Gastroesophageal sphincter (tissue), 4 donors: ENCODE data around the gene SPSB4. TPM values are rescaled to one million over a fixed set of nuclear protein-coding genes. Genes with fewer than 3 reads are reported as not detected.
"Not testable (repeated sequence)": the region's sequence is repeated elsewhere in the genome, so short reads cannot be mapped to it uniquely, and the experiment has no call there.

Experiments used
- ATAC-seq: fragments of 150-250 bp; one replicate; pipeline ENCODE4 v1.9.1; 2016; ENCODE audit warnings: mild to moderate bottlenecking, moderate library complexity
- H3K27ac ChIP-seq, 4 donors: fragments of 200-600 bp; sonication (generic) in 3 of 4; 1 replicate in 3 of 4; 2 replicates in 1 of 4; pipeline ENCODE4 v1.5.1; 2016 to 2019
- H3K27me3 ChIP-seq: fragments of 200-600 bp; sonication (generic); one replicate; pipeline ENCODE4 v1.5.1; 2019
- H3K36me3 ChIP-seq, 2 donors: fragments of 200-600 bp; sonication (generic); one replicate each; pipeline ENCODE4 v1.5.1; 2019; ENCODE audit warnings: control low read depth in 1 of 2
- H3K4me1 ChIP-seq, 3 donors: fragments of 200-600 bp; sonication (generic); 1 replicate in 2 of 3; 2 replicates in 1 of 3; pipeline ENCODE4 v1.5.1; 2016 to 2019; ENCODE audit warnings: control low read depth in 2 of 3
- H3K4me3 ChIP-seq, 2 donors: fragments of 200-600 bp; sonication (generic); one replicate each; pipeline ENCODE4 v1.5.1; 2019; ENCODE audit warnings: mild to moderate bottlenecking in 1 of 2, moderate library complexity in 1 of 2
- H3K9me3 ChIP-seq, 3 donors: fragments of 200-600 bp; sonication (generic); one replicate each; pipeline ENCODE4 v1.5.1; 2017 to 2019; ENCODE audit warnings: control low read depth in 2 of 3
- EP300 ChIP-seq: sonication (generic); formaldehyde crosslinking; IDR thresholded peaks from one replicate; pipeline ENCODE4 v1.6.1; 2017; ENCODE audit warnings: antibody characterized with exemption, mild to moderate bottlenecking
- POLR2A ChIP-seq, 2 donors: fragments of 450-650 bp; IDR thresholded peaks; one replicate each; pipeline ENCODE4 v1.6.1; 2017; ENCODE audit warnings: antibody characterized with exemption in 2 of 2, mild to moderate bottlenecking in 2 of 2, moderate library complexity in 1 of 2
- POLR2AphosphoS5 ChIP-seq: sonication (generic); formaldehyde crosslinking; IDR thresholded peaks from one replicate; pipeline ENCODE4 v1.6.1; 2017; ENCODE audit warnings: antibody characterized with exemption
- WGBS, 2 donors: methylation state at CpG; one replicate each; pipeline ENCODE4 v1.1.5; 2018; ENCODE audit warnings: low coverage in 1 of 2; 5-methylcytosine and 5-hydroxymethylcytosine counted together
- total RNA-seq, 4 donors: library from RNA; depleted of rRNA; stranded (reverse); fragments of >200 nt; gene quantifications; one replicate each; pipeline ENCODE4 v1.1.0, GENCODE V29; 2016
- TF ChIP-seq, protein P1 (sequence below), 4 experiments: fragments of 200-600 bp in 2 of 4; fragments of 450-650 bp in 2 of 4; sonication (generic) in 1 of 4; IDR thresholded peaks; one replicate each; pipeline ENCODE4 v1.5.1; 2017 to 2019; ENCODE audit warnings: antibody characterized with exemption in 4 of 4, mild to moderate bottlenecking in 2 of 4, moderate library complexity in 2 of 4

SPSB4 gene
- total RNA-seq, 4 donors from 2014 or later = 0.22 to 3.4 (median 1.2) TPM

DNA sequence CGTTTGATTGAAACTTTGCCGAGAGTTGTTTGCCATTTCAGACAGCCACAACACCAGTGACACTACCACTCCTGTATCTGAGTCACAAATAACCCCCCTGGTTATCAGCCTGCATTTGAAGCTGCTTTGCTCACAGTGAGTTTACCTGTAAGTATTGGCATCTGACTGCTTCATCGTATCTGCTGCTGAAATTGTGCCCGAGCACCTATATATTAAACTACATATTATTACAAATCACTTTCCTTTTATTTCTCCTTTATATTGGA lies 39.2 kb upstream of the SPSB4 start:
- H3K27me3 ChIP-seq = peaks cover 4% of the 10 kb centered on the region
- H3K4me1 ChIP-seq = peaks cover 0 to 8% (median 3%) of the 10 kb centered on the region in 3 donors
- no peak for ATAC-seq
- no peak overlapping the region for H3K27ac ChIP-seq
- 35 to 48% methylated on average over 4 of the region's 4 CpGs for WGBS, 2 donors
- H3K4me3 ChIP-seq = no peak overlapping the region
- H3K36me3 ChIP-seq = no peaks in the 10 kb centered on the region
- TF ChIP-seq, protein P1, sequence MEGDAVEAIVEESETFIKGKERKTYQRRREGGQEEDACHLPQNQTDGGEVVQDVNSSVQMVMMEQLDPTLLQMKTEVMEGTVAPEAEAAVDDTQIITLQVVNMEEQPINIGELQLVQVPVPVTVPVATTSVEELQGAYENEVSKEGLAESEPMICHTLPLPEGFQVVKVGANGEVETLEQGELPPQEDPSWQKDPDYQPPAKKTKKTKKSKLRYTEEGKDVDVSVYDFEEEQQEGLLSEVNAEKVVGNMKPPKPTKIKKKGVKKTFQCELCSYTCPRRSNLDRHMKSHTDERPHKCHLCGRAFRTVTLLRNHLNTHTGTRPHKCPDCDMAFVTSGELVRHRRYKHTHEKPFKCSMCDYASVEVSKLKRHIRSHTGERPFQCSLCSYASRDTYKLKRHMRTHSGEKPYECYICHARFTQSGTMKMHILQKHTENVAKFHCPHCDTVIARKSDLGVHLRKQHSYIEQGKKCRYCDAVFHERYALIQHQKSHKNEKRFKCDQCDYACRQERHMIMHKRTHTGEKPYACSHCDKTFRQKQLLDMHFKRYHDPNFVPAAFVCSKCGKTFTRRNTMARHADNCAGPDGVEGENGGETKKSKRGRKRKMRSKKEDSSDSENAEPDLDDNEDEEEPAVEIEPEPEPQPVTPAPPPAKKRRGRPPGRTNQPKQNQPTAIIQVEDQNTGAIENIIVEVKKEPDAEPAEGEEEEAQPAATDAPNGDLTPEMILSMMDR (IDR thresholded peaks at IDR 0.05) = no peak
- TF ChIP-seq POLR2AphosphoS5 (no peak), POLR2A (IDR thresholded peaks at IDR 0.05) (no peak), EP300 (no peak)
- no peaks in the 10 kb centered on the region for H3K9me3 ChIP-seq

DNA sequence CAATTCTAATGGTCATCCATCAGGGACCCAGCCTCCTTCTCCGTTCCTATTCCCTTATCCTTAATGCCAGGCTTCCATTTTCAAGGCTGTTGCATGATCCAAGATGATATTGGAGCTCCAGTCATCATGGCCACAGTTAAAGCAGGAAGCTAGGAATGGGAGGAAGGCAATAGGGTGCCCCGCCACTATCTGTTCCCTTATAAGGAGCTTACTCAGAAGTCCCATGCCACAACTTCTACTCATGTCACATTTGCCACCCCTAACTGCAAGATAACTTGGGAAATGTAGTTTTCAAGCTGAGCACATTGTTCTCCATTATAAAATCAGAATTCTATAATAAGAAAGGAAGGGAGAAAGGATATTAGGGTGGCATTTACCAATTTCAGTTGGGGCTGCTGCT lies 38.6 kb upstream of the SPSB4 start:
- H3K27ac ChIP-seq = peak overlapping the region in 1 of 4 donors; percentile 3
- TF ChIP-seq POLR2AphosphoS5 = no peak
- no peak for TF ChIP-seq POLR2A (IDR thresholded peaks at IDR 0.05)
- TF ChIP-seq, protein P1 (IDR thresholded peaks at IDR 0.05) = no peak
- no peak for TF ChIP-seq EP300
- WGBS, 2 donors = 92 to 100% methylated on average over 1 of the region's 2 CpGs
- no peaks in the 10 kb centered on the region for H3K9me3 ChIP-seq
- H3K4me1 ChIP-seq = peaks cover 0 to 8% (median 3%) of the 10 kb centered on the region in 3 donors
- ATAC-seq = no peak
- no peak overlapping the region for H3K4me3 ChIP-seq
- H3K36me3 ChIP-seq = no peaks in the 10 kb centered on the region
- peaks cover 4% of the 10 kb centered on the region for H3K27me3 ChIP-seq

DNA sequence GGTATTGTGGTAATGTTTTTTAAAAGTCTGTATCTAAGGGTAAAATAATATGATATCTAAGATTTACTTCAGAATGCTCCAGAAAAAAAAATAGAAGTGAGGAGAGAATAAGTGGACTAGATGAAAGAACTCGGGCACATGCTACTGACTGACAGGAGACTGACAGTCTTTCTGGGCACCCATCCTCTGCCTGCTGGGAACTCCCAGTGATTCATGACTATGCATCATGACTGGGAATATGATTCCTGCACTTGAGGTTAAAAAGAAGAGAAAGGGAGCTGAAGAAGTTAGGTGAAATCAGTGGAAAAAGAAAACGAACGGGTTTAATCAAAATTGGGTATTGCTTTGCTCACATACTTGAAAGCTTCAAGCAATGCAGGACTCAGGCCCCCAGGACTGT lies 35.7 kb upstream of the SPSB4 start:
- H3K36me3 ChIP-seq = no peaks in the 10 kb centered on the region
- TF ChIP-seq EP300 = no peak
- TF ChIP-seq, protein P1 (IDR thresholded peaks at IDR 0.05) = no peak
- TF ChIP-seq POLR2A (IDR thresholded peaks at IDR 0.05) = no peak
- no peak for TF ChIP-seq POLR2AphosphoS5
- 83 to 91% methylated on average over 3 of the region's 3 CpGs for WGBS, 2 donors
- H3K4me3 ChIP-seq = no peak overlapping the region
- H3K9me3 ChIP-seq = no peaks in the 10 kb centered on the region
- no peak overlapping the region for H3K27ac ChIP-seq
- peaks cover 2% of the 10 kb centered on the region for H3K27me3 ChIP-seq
- no peak for ATAC-seq
- H3K4me1 ChIP-seq = peaks cover 0 to 8% (median 3%) of the 10 kb centered on the region in 3 donors

DNA sequence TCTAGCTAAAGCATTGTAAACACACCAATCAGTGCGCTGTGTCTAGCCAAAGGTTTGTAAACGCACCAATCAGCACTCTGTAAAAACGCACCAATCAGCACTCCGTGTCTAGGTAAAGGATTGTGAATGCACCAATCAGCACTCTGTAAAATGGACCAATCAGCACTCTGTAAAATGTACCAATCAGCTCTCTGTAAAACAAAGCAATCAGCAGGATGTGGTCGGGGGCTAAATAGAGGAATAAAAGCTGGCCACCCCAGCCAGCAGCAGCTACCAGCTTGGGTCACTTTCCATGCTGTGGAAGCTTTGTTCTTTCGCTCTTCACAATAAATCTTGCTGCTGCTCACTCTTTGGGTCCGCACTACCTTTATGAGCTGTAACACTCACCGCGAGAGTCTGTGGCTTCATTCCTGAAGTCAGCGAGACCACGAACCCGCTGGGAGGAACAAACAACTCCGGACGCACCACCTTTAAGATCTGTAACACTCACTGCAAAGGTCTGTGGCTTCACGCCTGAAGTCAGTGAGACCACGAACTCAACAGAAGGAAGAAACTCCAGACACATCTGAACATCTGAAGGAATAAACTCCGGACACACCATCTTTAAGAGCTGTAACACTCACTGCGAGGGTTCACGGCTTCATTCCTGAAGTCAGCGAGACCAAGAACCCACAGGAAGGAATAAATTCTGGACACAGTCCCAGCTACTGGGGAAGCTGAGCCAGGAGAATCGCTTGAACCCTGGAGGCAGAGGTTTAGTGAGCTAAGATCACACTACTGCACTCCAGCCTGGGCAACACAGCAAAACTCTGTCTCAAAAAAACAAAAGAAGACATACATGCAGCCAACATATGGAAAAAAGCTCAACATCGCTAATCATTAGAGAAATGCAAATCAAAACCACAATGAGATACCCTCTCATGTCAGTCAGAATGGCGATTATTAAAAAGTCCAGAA lies 33.5 kb upstream of the SPSB4 start:
- H3K27me3 ChIP-seq, H3K36me3 ChIP-seq, H3K4me1 ChIP-seq, H3K4me3 ChIP-seq, H3K27ac ChIP-seq, H3K9me3 ChIP-seq, ATAC-seq: not testable (repeated sequence)
- WGBS, 2 donors = 80% methylated on average over 13 to 17 of the region's 23 CpGs

DNA sequence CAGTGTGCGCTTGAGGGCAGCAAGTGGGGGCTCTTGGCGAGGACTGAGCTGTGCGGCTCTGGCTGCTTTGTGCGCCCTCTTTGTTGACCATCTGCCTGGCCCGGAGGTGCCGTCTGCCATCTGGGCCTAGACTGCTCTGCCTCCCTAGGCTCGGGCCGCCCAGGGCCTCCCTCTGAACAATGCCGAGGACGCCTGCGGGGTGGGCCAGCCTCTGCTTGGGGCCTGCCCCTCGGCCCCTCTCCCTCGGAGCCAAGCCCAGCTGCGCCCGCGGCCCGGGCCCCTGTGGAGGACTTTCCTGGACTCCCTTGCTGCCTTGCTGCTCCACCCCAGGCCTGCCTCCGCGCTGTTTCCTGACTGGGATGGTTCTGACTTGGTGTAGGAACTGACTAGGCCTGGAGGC lies 31.9 kb upstream of the SPSB4 start:
- TF ChIP-seq, protein P1 (IDR thresholded peaks at IDR 0.05) = no peak
- TF ChIP-seq POLR2AphosphoS5 = no peak
- no peak for TF ChIP-seq EP300
- no peak for TF ChIP-seq POLR2A (IDR thresholded peaks at IDR 0.05)
- WGBS, 2 donors = 90 to 95% methylated on average over 4 to 6 of the region's 19 CpGs
- H3K4me3 ChIP-seq = no peak overlapping the region
- H3K4me1 ChIP-seq = no peaks in the 10 kb centered on the region
- ATAC-seq = no peak
- H3K27me3 ChIP-seq = no peaks in the 10 kb centered on the region
- no peaks in the 10 kb centered on the region for H3K36me3 ChIP-seq
- no peaks in the 10 kb centered on the region for H3K9me3 ChIP-seq
- H3K27ac ChIP-seq = no peak overlapping the region
